ENCODE results near the gene POLK. TPM values are rescaled to one million over a fixed set of nuclear protein-coding genes. Genes with fewer than 3 reads are reported as not detected.

POLK gene
- total and polyA plus RNA-seq, 2 of the 8 experiments (the other 6 are each of a cell fraction or from before 2014, with no cell fraction given), result 2.0 to 9.0 TPM

DNA sequence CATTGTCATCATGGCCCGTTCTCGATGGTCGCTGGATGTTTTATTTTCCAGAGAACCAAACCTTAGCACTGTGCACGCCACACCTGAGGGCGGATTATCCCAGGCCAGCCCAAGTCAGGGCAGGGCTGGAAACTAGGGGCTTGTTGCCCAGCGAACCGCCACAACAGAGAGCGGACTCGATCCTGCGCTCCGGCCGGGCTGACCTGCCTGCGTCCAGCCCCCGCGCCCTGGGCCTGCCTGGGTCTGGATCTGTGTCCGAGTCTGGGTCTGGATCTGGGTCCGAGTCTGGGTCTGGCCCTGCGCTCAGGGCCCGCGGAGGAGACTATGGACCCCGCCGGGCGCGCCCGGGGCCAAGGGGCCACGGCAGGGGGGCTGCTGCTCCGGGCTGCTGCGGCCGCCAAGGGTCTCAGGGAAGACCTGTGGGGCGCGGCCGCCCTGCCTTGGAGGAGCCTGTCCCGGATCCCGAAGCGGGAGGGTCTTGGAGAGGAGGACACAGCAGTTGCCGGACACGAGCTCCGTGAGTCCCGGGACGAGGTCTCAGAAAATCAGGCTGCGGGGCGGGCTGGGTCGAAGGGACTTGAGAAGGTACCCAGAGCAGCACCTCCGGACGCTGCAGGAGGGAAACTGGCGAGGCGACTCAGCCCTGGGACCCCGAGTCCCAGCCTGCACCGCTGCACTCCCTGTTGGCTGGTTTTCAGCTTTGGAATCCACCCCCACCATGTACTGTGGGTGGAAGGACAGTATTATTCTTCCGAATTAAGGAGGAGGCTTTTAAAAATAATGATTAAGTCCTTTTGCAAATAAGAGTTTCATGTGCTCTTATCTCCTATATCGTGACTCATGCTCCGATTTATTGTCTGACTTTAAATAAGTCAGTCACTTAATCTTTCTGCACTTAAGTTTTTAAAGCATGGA is 99.9 kb downstream of the POLK start, which contains the start of gene ANKDD1B:
Gene ANKDD1B, plus strand, starts transcription at position 143 of the 915 bp plus-strand sequence. Its CDS starts 182 bp downstream, at position 325.
- H3K4me1 ChIP-seq (replicated peaks in 1 of 4; ENCODE audit: control insufficient read depth in 3 of 4, insufficient read depth in 4 of 4, low read length in 3 of 4), result peaks cover 0 to 2% (median 0%) of the 10 kb centered on the region in 4 experiments; a peak in 1 of 7 replicates
- peak within 1 kb of the TSS; percentile 41 for H4K5ac ChIP-seq (ENCODE audit: insufficient read length, low read depth, low read length)
- peaks cover 11% of the 10 kb centered on the region for H3K23me2 ChIP-seq (ENCODE audit: low read depth, low read length)
- H3K27me3 ChIP-seq (replicated peaks in 1 of 4; ENCODE audit: control insufficient read depth in 3 of 4, extremely low read depth in 1 of 4, insufficient read depth in 3 of 4, low read length in 3 of 4), result no peaks in the 10 kb centered on the region; a peak in 2 of 7 replicates
- H4K91ac ChIP-seq (replicated peaks; ENCODE audit: insufficient read length, low read length), result peak within 1 kb of the TSS; percentile 98
- H2BK5ac ChIP-seq (ENCODE audit: low read depth, low read length), result peak within 1 kb of the TSS; percentile 47; the same call in 1 of the 2 replicates
- H3K23ac ChIP-seq (ENCODE audit: insufficient read length), result no peak within 1 kb of the TSS
- peak within 1 kb of the TSS; percentile 91; the same call in 1 of the 2 replicates for H2AFZ ChIP-seq (ENCODE audit: low read length)
- H3K36me3 ChIP-seq (ENCODE audit: control insufficient read depth in 2 of 4, insufficient read depth in 4 of 4, low read length in 3 of 4), result no peaks in the 10 kb centered on the region
- H3K4me2 ChIP-seq (ENCODE audit: insufficient read depth in 1 of 2, low read depth in 2 of 2, low read length in 2 of 2), result peak within 1 kb of the TSS; percentile 70 to 88
- peak within 1 kb of the TSS; percentile 54 to 75 (median 63) for H3K4me3 ChIP-seq (ENCODE audit: extremely low read depth in 1 of 4, insufficient read depth in 2 of 4, low read depth in 3 of 4, low read length in 4 of 4)
- no peak within 1 kb of the TSS for H3K4ac ChIP-seq (replicated peaks; ENCODE audit: insufficient read length, low read depth, low read length)
- no peak within 1 kb of the TSS for H2BK120ac ChIP-seq (replicated peaks; ENCODE audit: low read depth, low read length)
- no peak within 1 kb of the TSS for H2AK5ac ChIP-seq (ENCODE audit: low read depth, low read length)
- peak in 1 of 2 experiments; percentile 82 for DNase-seq (ENCODE audit: low read depth in 1 of 2, low spot score in 2 of 2)
- H3K79me1 ChIP-seq (ENCODE audit: low read depth, low read length), result no peaks in the 10 kb centered on the region
- peak within 1 kb of the TSS; percentile 60; the same call in 1 of the 2 replicates for H2BK12ac ChIP-seq (ENCODE audit: low read depth, low read length)
- peak within 1 kb of the TSS; percentile 32 for H3K56ac ChIP-seq (replicated peaks; ENCODE audit: insufficient read length, low read depth, low read length)
- peak within 1 kb of the TSS; percentile 86; the same call in 1 of the 2 replicates for H4K8ac ChIP-seq (ENCODE audit: extremely low read depth, insufficient read depth, low read length)
- H3K79me2 ChIP-seq (ENCODE audit: control insufficient read depth in 1 of 2, insufficient read depth in 2 of 2, low read length in 2 of 2), result no peaks in the 10 kb centered on the region
- no peaks in the 10 kb centered on the region for H3K9me3 ChIP-seq (ENCODE audit: insufficient read depth in 2 of 2, low read depth in 1 of 2, low read length in 1 of 2)
- no peak for FAIRE-seq
- CTCF ChIA-PET (ENCODE audit: partially characterized antibody), result interaction anchor here (1.6 kb wide), 1 partner anchor 52 kb away, joined by 8 read pairs; no protein-coding TSS in a partner anchor
- no peak within 1 kb of the TSS for H3K27ac ChIP-seq (ENCODE audit: low read depth, low read length)
- 6% methylated on average over 23 of the region's 52 CpGs; no CpG with 5 or more reads in 1 of the 2 experiments for WGBS, 2 experiments (ENCODE audit: extremely low coverage in 1 of 2, insufficient coverage in 1 of 2, insufficient read length in 1 of 2, insufficient replicate concordance in 2 of 2, low coverage in 1 of 2, low lambda C conversion rate in 2 of 2, missing lambda C conversion rate in 1 of 2)
- TF ChIP-seq ASH2L (IDR thresholded peaks at IDR 0.05; ENCODE audit: low read length), result peak; percentile 55
- TF ChIP-seq PHF8 (conservative IDR thresholded peaks at IDR 0.05; ENCODE audit: low read depth, low read length), result peak; percentile 22; the same call in 1 of the 2 replicates
- 0 out of 2 replicates have a peak, but pooled peaks have one; percentile 28 for TF ChIP-seq TAF1 (IDR thresholded peaks at IDR 0.05; ENCODE audit: low read depth, low read length)
- TF ChIP-seq SRF (IDR thresholded peaks at IDR 0.05; ENCODE audit: low read depth, low read length), result no peak
- TF ChIP-seq, protein P1, sequence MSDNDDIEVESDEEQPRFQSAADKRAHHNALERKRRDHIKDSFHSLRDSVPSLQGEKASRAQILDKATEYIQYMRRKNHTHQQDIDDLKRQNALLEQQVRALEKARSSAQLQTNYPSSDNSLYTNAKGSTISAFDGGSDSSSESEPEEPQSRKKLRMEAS (IDR thresholded peaks at IDR 0.05), result peak; percentile 51; the same call in 1 of the 2 replicates
- peak; percentile 96 for TF ChIP-seq KDM4A (IDR thresholded peaks at IDR 0.05; ENCODE audit: low read depth, low read length, severe bottlenecking)
- H4K20me1 ChIP-seq (replicated peaks in 1 of 2; ENCODE audit: control insufficient read depth in 1 of 2, insufficient read depth in 2 of 2, low read length in 2 of 2), result no peaks in the 10 kb centered on the region
- POLR2A ChIA-PET (ENCODE audit: partially characterized antibody), result interaction anchor here (0.9 to 1.2 kb wide), 3 partner anchors 44 to 275 kb away, joined by 3 to 4 read pairs (median 4); partner anchors contain the start of genes CERT1, HMGCR and POLK
- H2BK15ac ChIP-seq (ENCODE audit: low read length), result no peak within 1 kb of the TSS
- H3K14ac ChIP-seq (ENCODE audit: insufficient read length), result no peak within 1 kb of the TSS
- peak within 1 kb of the TSS in 3 of 4 experiments; percentile 41 to 57 (median 56); a peak in 5 of 7 replicates for H3K9ac ChIP-seq (replicated peaks in 1 of 4; ENCODE audit: extremely low read depth in 1 of 4, low read depth in 3 of 4, low read length in 3 of 4)
- peak within 1 kb of the TSS; percentile 79; the same call in 1 of the 2 replicates for H3K18ac ChIP-seq (ENCODE audit: extremely low read depth, low read length)
- no peak within 1 kb of the TSS; the same call in 1 of the 2 replicates for H2BK20ac ChIP-seq (ENCODE audit: low read length)
